Kidney epithelial cell (primary cell): Measurements from ENCODE around the gene UBC. TPM values are rescaled to one million over a fixed set of nuclear protein-coding genes. Genes with fewer than 3 reads are reported as not detected.
A peak's percentile ranks its signal among the peaks of the same experiment; 100 is the strongest.

Experiments
- DNase-seq: peaks from one replicate; pipeline ENCODE4 v3.0.0-alpha.2; 2010; ENCODE audit warnings: low read depth
- H3K27me3 ChIP-seq: 2 replicates; pipeline ENCODE4 v1.6.0; 2011; ENCODE audit warnings: low read length; ENCODE audit not compliant: control insufficient read depth, insufficient read depth
- H3K36me3 ChIP-seq: 2 replicates; pipeline ENCODE4 v1.5.1; 2011; ENCODE audit warnings: low read length; ENCODE audit not compliant: control insufficient read depth, insufficient read depth
- H3K4me3 ChIP-seq: 2 replicates; pipeline ENCODE4 v1.5.1; 2011; ENCODE audit warnings: low read depth, mild to moderate bottlenecking, control low read depth, low read length
- total RNA-seq: library from RNA; depleted of rRNA; stranded (reverse); fragments of >200 nt; gene quantifications from 2 replicates; pipeline ENCODE4 v1.2.3, GENCODE V29; 2015
- TF ChIP-seq, protein P1 (sequence below): IDR thresholded peaks from 2 replicates; pipeline ENCODE4 v1.5.1; 2011; ENCODE audit warnings: mild to moderate bottlenecking, moderate library complexity, low read length, control low read depth, inconsistent platforms; ENCODE audit not compliant: insufficient read depth, poor library complexity, severe bottlenecking

UBC gene
- total RNA-seq, 1 donor from 2014 or later, result 1,432 TPM

DNA sequence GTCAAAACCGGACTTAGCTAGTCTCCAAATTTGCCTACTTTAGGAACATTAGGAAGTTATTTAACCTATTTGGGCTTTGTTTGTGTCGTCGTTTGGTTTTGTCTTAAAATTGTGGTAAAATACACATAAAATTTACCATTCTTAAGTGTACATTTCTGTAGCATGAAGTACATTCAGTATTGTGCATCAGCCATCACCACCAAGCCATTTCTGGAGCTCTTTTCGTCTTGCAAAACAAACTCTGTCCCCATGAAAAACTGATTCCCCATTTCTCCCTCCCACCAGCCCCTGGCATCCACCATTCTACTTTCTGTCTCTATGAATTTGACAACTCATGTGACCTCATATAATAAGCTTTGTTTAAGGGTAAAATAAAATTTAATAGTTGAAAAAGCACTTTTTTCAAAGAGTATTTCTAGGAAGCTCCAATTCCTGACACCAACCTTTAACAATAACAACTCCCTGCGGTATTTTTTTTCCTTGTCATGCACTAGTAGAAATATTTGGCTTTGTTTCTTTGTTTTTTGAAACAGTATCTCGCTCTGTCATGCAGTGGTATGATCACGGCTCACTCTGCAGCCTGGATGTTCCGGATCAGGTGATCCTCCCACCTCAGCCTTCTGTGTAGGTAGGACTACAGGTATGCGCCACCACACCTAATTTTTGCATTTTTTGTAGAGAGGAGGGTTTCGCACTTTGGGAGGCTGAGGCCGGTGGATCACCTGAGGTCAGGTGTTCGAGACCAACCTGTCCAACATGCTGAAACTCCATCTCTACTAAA is 3.6 kb upstream of the UBC start:
- Histone ChIP-seq H3K27me3 (no peaks in the 10 kb centered on the region), H3K4me3 (peak overlapping the region; percentile 31), H3K36me3 (peaks cover 3% of the 10 kb centered on the region)
- TF ChIP-seq, protein P1, sequence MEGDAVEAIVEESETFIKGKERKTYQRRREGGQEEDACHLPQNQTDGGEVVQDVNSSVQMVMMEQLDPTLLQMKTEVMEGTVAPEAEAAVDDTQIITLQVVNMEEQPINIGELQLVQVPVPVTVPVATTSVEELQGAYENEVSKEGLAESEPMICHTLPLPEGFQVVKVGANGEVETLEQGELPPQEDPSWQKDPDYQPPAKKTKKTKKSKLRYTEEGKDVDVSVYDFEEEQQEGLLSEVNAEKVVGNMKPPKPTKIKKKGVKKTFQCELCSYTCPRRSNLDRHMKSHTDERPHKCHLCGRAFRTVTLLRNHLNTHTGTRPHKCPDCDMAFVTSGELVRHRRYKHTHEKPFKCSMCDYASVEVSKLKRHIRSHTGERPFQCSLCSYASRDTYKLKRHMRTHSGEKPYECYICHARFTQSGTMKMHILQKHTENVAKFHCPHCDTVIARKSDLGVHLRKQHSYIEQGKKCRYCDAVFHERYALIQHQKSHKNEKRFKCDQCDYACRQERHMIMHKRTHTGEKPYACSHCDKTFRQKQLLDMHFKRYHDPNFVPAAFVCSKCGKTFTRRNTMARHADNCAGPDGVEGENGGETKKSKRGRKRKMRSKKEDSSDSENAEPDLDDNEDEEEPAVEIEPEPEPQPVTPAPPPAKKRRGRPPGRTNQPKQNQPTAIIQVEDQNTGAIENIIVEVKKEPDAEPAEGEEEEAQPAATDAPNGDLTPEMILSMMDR, result no peak
- DNase-seq, result no peak

DNA sequence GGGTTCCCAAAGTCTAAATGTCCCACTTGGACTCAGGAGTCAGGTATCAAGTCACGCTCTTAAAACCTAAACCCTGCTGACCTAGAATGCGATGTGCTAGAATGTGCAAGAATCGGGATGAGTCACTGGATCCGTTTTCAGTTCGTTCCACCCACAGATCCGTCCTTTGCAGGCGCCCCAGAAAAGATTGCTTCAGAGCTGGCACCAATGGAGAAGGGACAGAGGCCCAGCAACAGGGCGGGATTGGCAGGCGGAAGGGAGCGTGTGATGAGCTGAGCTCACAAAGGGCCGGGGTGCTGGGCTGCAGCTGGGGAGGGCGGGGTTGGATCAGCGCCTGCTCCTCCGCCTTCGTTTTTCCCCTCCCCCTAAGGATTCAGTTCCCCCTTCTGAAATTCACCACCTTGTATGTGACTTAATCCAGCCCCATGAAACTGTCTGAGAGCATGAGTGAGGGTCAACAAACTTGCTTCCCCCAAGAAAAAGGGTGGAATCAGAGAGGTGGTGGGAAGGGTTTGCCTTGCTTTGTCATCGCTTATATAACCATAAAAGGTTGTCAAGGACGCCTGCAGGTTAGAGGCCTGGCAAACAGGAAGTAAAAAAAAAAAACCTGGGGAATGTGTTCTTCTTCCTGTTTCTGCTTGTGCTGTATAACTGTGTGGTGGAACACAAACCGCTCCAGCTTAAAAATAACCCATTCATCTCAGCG is 2.8 kb upstream of the UBC start:
- TF ChIP-seq, protein P1, result no peak
- peak; percentile 95 for DNase-seq
- Histone ChIP-seq H3K27me3 (no peaks in the 10 kb centered on the region), H3K4me3 (peak overlapping the region; percentile 31), H3K36me3 (peaks cover 3% of the 10 kb centered on the region)

DNA sequence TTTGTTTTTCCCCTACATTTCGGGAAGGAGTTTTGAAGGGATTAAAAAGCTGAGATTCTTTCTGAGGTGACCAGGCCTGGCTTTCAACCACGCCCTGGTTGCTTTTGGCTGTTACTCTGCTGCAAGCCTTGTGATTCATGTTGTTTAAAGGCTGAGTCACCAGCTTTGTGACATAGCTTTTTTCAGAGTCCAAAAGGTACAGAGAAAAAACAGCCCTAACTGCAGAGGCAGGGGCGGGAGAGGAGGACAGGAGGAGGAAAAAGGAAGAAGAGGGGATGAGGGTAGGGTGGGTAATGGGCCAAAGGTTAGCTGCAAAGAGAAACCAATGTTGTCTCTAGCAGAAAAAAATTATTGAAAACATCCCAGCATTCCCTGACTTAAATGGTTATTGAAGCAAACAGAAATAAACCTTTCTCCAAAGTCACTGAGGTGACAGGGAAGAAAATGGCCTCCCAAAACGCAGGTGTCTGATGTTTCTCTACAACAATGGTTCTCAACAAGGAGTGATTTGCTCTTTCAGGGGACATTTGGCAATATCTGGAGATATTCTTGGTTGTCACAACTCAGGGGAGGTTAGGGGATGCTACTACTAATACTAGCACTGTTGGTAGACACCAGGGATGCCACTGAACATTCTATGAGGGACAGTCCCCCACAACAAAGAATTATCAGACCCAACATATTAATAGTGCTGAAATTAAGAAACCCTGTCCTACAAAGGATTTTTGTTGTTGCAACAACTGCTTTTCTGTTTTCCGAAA is 2.1 kb upstream of the UBC start:
- Histone ChIP-seq H3K4me3 (no peak overlapping the region), H3K36me3 (peaks cover 3% of the 10 kb centered on the region), H3K27me3 (no peaks in the 10 kb centered on the region)
- DNase-seq, result peak; percentile 89
- TF ChIP-seq, protein P1, result no peak

DNA sequence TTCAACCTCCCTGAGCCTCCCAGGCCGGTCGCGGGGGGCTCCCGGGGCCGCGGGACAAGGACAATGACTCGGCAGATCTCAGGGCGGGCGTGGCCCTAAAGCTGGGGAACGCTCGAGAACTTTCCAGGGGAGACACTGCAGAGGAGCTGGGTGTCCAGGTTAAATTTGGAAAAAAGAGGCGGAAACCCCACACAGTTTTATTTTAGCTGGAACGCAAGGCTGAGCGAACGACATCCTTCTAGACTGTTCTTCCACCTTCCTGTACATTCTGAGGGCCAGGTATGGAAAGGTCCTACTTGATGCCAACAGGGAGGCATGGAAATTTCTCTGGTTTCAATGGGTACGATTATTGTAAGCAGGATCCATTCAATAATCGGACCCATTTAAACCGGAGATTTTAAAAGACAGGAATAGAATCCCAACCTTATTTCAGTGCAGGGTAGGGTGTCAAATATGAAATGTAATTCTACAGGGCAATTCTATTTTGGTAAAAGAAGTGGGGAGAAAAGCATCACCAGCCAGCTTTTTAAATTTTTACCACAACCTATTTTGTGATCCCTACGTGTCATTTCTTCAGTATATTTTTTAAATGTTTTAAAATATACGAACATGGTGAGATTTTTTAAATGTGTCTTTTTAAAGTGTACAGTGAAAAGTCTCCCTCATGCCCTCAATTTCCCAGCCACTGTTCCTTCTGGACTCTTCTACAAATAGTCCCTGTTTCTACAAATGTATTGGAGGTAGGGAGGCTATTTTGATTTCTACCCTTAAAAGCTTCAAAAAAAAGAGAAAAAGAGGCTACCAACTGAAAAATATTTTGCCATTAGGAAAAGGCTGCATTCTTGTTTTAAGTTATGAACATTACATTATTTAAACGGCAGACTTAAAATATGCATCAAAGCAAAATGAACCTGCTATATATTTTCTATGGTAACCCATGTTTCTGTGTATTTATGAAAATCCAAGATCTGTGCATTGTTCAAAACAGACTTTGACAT is 1.1 kb upstream of the UBC start:
- DNase-seq, result no peak
- peaks cover 3% of the 10 kb centered on the region for H3K36me3 ChIP-seq
- peak overlapping the region; percentile 100 for H3K4me3 ChIP-seq
- TF ChIP-seq, protein P1, result no peak
- no peaks in the 10 kb centered on the region for H3K27me3 ChIP-seq
